GM12878 (cell line): ENCODE results near the gene UROD. TPM values are rescaled to one million over a fixed set of nuclear protein-coding genes. Genes with fewer than 3 reads are reported as not detected.

Experiments used
- ATAC-seq: fragments of 200-7000 bp; cut with Tn5 transposase; 3 replicates; pipeline ENCODE4 v1.9.1; 2020; ENCODE audit warnings: mild to moderate bottlenecking, moderate library complexity
- BruUV-seq: library from RNA; stranded (reverse); fragments of 400-500 nt; replicated peaks from 2 replicates; lab custom pipeline; 2021; lab: Mats Ljungman, UMichigan
- CTCF ChIA-PET: fragments of 300-600 bp; sonication (Branson Sonifier 250); formaldehyde crosslinking; extraction: SDS; loops from one replicate; lab custom pipeline; 2021; ENCODE audit warnings: inconsistent platforms; lab: Yijun Ruan, JAX
- POLR2A ChIA-PET: fragments of 350-600 bp; formaldehyde crosslinking; extraction: SDS; loops from one replicate; lab custom pipeline; 2021; ENCODE audit warnings: inconsistent platforms; lab: Charles Lee
- RAD21 ChIA-PET: fragments of 300-600 bp; sonication (Branson Sonifier 250); formaldehyde crosslinking; loops from one replicate; lab custom pipeline; 2023; ENCODE audit warnings: antibody characterized with exemption; ENCODE audit not compliant: unreplicated experiment; lab: Charles Lee
- SMC1A ChIA-PET: fragments of 300-600 bp; sonication (Branson Sonifier 250); formaldehyde crosslinking; loops from one replicate; lab custom pipeline; 2023; ENCODE audit not compliant: unreplicated experiment, uncharacterized antibody; lab: Charles Lee
- DNase-seq: peaks from one replicate; pipeline ENCODE4 v3.0.0-alpha.2; 2011; ENCODE audit warnings: low read depth, low spot score
- FAIRE-seq: peaks from 3 replicates; lab custom pipeline; 2011; peaks lifted over from hg19 to GRCh38; lab: Jason Lieb, UNC
- H2AFZ ChIP-seq: 2 replicates; pipeline ENCODE4 v1.6.0; 2011; ENCODE audit warnings: low read depth, low read length, control low read depth; ENCODE audit not compliant: control insufficient read depth
- H3K27ac ChIP-seq: 2 replicates; pipeline ENCODE4 v1.5.1; 2011; ENCODE audit warnings: control low read depth; ENCODE audit not compliant: control insufficient read depth, insufficient read depth
- H3K27me3 ChIP-seq, 2 experiments: replicated peaks in 1 of 2; 2 replicates each; pipeline versions ENCODE4 v1.6.0 to v1.6.1; 2011; ENCODE audit warnings: low read length in 1 of 2; ENCODE audit not compliant: control insufficient read depth in 2 of 2, insufficient read depth in 2 of 2
- H3K36me3 ChIP-seq, 2 experiments: 2 replicates each; pipeline ENCODE4 v1.5.1; 2011; ENCODE audit warnings: low read length in 1 of 2; ENCODE audit not compliant: control insufficient read depth in 2 of 2, insufficient read depth in 2 of 2
- H3K4me1 ChIP-seq: 2 replicates; pipeline ENCODE4 v1.6.1; 2011; ENCODE audit warnings: mild to moderate bottlenecking, low read length, moderate library complexity, mixed read lengths; ENCODE audit not compliant: control insufficient read depth, insufficient read depth
- H3K4me2 ChIP-seq: 2 replicates; pipeline ENCODE4 v1.6.0; 2011; ENCODE audit warnings: control low read depth; ENCODE audit not compliant: control insufficient read depth, insufficient read depth
- H3K4me3 ChIP-seq: fragments of 200-600 bp; sonication (generic); 2 replicates; pipeline ENCODE4 v1.5.1; 2016
- H3K79me2 ChIP-seq: 2 replicates; pipeline ENCODE4 v1.6.0; 2011; ENCODE audit warnings: low read length; ENCODE audit not compliant: control insufficient read depth, insufficient read depth
- H3K9ac ChIP-seq: 2 replicates; pipeline ENCODE4 v1.8.0; 2011; ENCODE audit warnings: low read length, control low read depth, mixed read lengths; ENCODE audit not compliant: control insufficient read depth, insufficient read depth
- H3K9me3 ChIP-seq: replicated peaks from 3 replicates; pipeline ENCODE4 v1.5.1; 2011; ENCODE audit warnings: mild to moderate bottlenecking, low read length; ENCODE audit not compliant: control insufficient read depth, insufficient read depth
- H4K20me1 ChIP-seq: 2 replicates; pipeline ENCODE4 v1.6.0; 2011; ENCODE audit not compliant: control insufficient read depth, insufficient read depth
- ATF7 ChIP-seq: fragments of 450-650 bp; IDR thresholded peaks from 2 replicates; pipeline ENCODE4 v1.6.1; 2016; ENCODE audit warnings: low read depth, mild to moderate bottlenecking
- BCL11A ChIP-seq: IDR thresholded peaks from 2 replicates; pipeline ENCODE4 v1.6.1; 2011; ENCODE audit warnings: low read depth, low read length
- CEBPB ChIP-seq, 2 experiments: fragments of 150-350 bp in 1 of 2; IDR thresholded peaks; 2 replicates each; pipeline ENCODE4 v1.6.1; 2012 to 2014; ENCODE audit warnings: low read depth in 2 of 2, low read length in 2 of 2, borderline replicate concordance in 1 of 2, inconsistent platforms in 1 of 2
- EP300 ChIP-seq, 2 experiments: fragments of 150-350 bp in 1 of 2; IDR thresholded peaks; 2 replicates each; pipeline ENCODE4 v1.6.1; 2011 to 2012; ENCODE audit warnings: low read depth in 2 of 2, low read length in 2 of 2, borderline replicate concordance in 1 of 2, improper control_type of control experiment in 1 of 2, inconsistent platforms in 1 of 2; ENCODE audit not compliant: control insufficient read depth in 1 of 2
- HDAC6 ChIP-seq: fragments of 200-600 bp; sonication (generic); IDR thresholded peaks from one replicate; pipeline ENCODE4 v1.8.0; 2017; ENCODE audit warnings: antibody characterized with exemption; ENCODE audit not compliant: unreplicated experiment
- MTA3 ChIP-seq: IDR thresholded peaks from 2 replicates; pipeline ENCODE4 v1.6.1; 2012; ENCODE audit warnings: low read length, inconsistent platforms, borderline replicate concordance
- POLR2AphosphoS2 ChIP-seq: IDR thresholded peaks from 2 replicates; pipeline ENCODE4 v1.6.1; 2011; ENCODE audit warnings: low read depth, mild to moderate bottlenecking, low read length, improper control_type of control experiment, moderate library complexity
- SRF ChIP-seq, 2 experiments: IDR thresholded peaks; 2 replicates each; pipeline ENCODE4 v1.6.1; 2011; ENCODE audit warnings: low read depth in 2 of 2, low read length in 2 of 2, mild to moderate bottlenecking in 1 of 2, moderate library complexity in 1 of 2
- ZNF217 ChIP-seq: fragments of 450-650 bp; IDR thresholded peaks from 2 replicates; pipeline ENCODE4 v1.6.1; 2017; ENCODE audit warnings: antibody characterized with exemption, mild to moderate bottlenecking
- ZNF274 ChIP-seq: IDR thresholded peaks from one replicate; pipeline ENCODE4 v1.8.0; 2011; ENCODE audit not compliant: insufficient read length, insufficient read depth
- WGBS: methylation state at CpG from one replicate; pipeline ENCODE4 v1.1.6; 2016; ENCODE audit warnings: low lambda C conversion rate; ENCODE audit not compliant: insufficient replicate concordance, insufficient coverage; ENCODE audit errors: missing lambda C conversion rate; 5-methylcytosine and 5-hydroxymethylcytosine counted together
- in situ Hi-C: fragments of 300-500 bp; cut with MboI; formaldehyde crosslinking; loops from 9 replicates; pipeline ENCODE4 v1.14.3; 2018; ENCODE audit warnings: mixed read lengths
- intact Hi-C: fragments of 100-400 bp; cut with micrococcal nuclease; formaldehyde crosslinking; loops from one replicate; pipeline ENCODE4 v1.14.2; 2022; ENCODE audit not compliant: unreplicated experiment
- polyA plus RNA-seq, 11 experiments: library from polyadenylated mRNA; depleted of rRNA in 4 of 11; unstranded in 6 of 11; stranded (reverse) in 5 of 11; fragments of >200 nt; fragmentation: Nextera tagmentation in 4 of 11; fragmentation: Illumina TruSeq in 1 of 11; extraction: Ambion mirVana in 4 of 11; extraction: Trizol in 1 of 11; gene quantifications; 1 replicate in 1 of 11; 2 replicates in 10 of 11; pipeline versions ENCODE4 v1.2.1 to v1.2.3, GENCODE V29; 2011 to 2016; ENCODE audit warnings: inconsistent platforms in 2 of 11, missing spikeins in 2 of 11, low read depth in 1 of 11
- total RNA-seq, 4 experiments: library from RNA; depleted of rRNA in 3 of 4; stranded (reverse); fragments of >200 nt in 3 of 4; fragmentation: Illumina TruSeq in 1 of 4; extraction: Trizol in 1 of 4; gene quantifications; 2 replicates each; pipeline versions ENCODE4 v1.2.1 to v1.2.3, GENCODE V29; 2013 to 2021
- TF ChIP-seq, protein P1 (sequence below): fragments of 450-650 bp; IDR thresholded peaks from 2 replicates; pipeline ENCODE4 v1.6.1; 2016; ENCODE audit warnings: mild to moderate bottlenecking, moderate library complexity, borderline replicate concordance
- TF ChIP-seq, protein P2 (sequence below): IDR thresholded peaks from 2 replicates; pipeline ENCODE4 v1.6.1; 2011; ENCODE audit warnings: borderline replicate concordance, low read depth, mild to moderate bottlenecking, moderate library complexity, mixed read lengths, low read length; ENCODE audit not compliant: insufficient read depth; ENCODE audit errors: extremely low read length
- TF ChIP-seq, protein P3 (sequence below): fragments of 450-650 bp; IDR thresholded peaks from 2 replicates; pipeline ENCODE4 v1.6.1; 2016; ENCODE audit warnings: mild to moderate bottlenecking
- TF ChIP-seq, protein P4 (sequence below): fragments of 450-650 bp; IDR thresholded peaks from 2 replicates; pipeline ENCODE4 v1.6.1; 2017; ENCODE audit warnings: mild to moderate bottlenecking

The UROD gene
- total and polyA plus RNA-seq, 10 of the 15 experiments (the other 5 are each of a cell fraction or from before 2014, with no cell fraction given), result 65.8 to 330 (median 102) TPM

DNA sequence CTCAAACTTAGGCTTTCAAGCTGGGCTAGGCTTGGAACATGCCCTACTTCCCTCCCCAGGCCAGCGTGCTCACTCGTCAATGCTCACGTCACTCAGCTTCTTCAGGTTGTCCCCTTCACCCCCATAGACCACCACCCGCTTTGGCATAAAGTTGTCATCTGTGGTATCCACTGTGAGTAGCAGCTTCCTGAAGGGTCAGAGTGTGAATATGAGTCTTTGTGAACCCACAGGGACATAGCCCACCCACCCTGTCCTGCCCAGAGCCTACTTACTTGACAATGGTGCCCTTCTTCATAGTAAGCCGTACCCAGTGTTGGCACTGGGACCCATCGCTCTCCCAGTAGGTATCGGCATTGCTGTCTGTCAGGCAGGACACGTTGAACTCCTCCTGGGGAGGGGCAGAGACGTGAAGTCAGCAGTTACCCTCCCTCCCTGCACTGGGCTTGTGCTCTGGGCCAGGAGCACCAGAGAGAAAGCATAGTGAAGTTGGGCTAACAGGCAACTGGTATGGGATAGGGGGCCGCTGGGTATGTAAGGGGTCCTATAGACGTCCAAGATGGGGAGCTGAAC lies 2.7 kb upstream of the UROD start:
- H3K27ac ChIP-seq, result no peak overlapping the region
- peaks cover 17% of the 10 kb centered on the region for H3K4me1 ChIP-seq
- in situ Hi-C loops (no loop called here), intact Hi-C loops (no loop called here)
- SMC1A ChIA-PET, result interaction anchor here (0.9 to 12.5 kb wide), 4 partner anchors 19 to 483 kb away, joined by 3 to 284 read pairs (median 48); partner anchors contain the start of gene TESK2
- CTCF ChIA-PET, result interaction anchor here (1.0 kb wide), 1 partner anchor 223 kb away, joined by 3 read pairs; no protein-coding TSS in a partner anchor
- no peak overlapping the region for H3K4me3 ChIP-seq
- H3K9ac ChIP-seq, result no peak overlapping the region; the same call in 1 of the 2 replicates
- H2AFZ ChIP-seq, result no peak overlapping the region
- H3K9me3 ChIP-seq, result no peaks in the 10 kb centered on the region
- peaks cover 3 to 19% of the 10 kb centered on the region in 2 experiments for H3K36me3 ChIP-seq
- H4K20me1 ChIP-seq, result no peaks in the 10 kb centered on the region
- ATAC-seq (no peak), DNase-seq (no peak), FAIRE-seq (peak; percentile 23)
- no peaks in the 10 kb centered on the region for H3K27me3 ChIP-seq
- BruUV-seq, result no TSS peak
- H3K79me2 ChIP-seq, result peaks cover 16% of the 10 kb centered on the region
- H3K4me2 ChIP-seq, result peak overlapping the region; percentile 93
- RAD21 ChIA-PET, result interaction anchor here (3.4 to 12.5 kb wide), 3 partner anchors 173 to 291 kb away, joined by 17 to 313 read pairs (median 19); partner anchors contain the start of gene BTBD19
- 89% methylated on average over 11 of the region's 11 CpGs for WGBS
- POLR2A ChIA-PET, result interaction anchor here (3.2 kb wide), 1 partner anchor 294 kb away, joined by 26 read pairs; no protein-coding TSS in a partner anchor
- TF ChIP-seq HDAC6 (no peak), ATF7 (no peak), ZNF217 (no peak), BCL11A (no peak), CEBPB (IDR thresholded peaks at IDR 0.05; ENCODE audit: borderline replicate concordance in 1 of 2, low read depth in 2 of 2, low read length in 2 of 2) (no peak), EP300 (IDR thresholded peaks at IDR 0.05; ENCODE audit: borderline replicate concordance in 1 of 2, control insufficient read depth in 1 of 2, low read depth in 2 of 2, low read length in 2 of 2) (no peak), ZNF274 (no peak), MTA3 (no peak), SRF (IDR thresholded peaks at IDR 0.05; ENCODE audit: low read depth in 2 of 2, low read length in 2 of 2) (no peak), POLR2AphosphoS2 (no peak)
- TF ChIP-seq, protein P1, sequence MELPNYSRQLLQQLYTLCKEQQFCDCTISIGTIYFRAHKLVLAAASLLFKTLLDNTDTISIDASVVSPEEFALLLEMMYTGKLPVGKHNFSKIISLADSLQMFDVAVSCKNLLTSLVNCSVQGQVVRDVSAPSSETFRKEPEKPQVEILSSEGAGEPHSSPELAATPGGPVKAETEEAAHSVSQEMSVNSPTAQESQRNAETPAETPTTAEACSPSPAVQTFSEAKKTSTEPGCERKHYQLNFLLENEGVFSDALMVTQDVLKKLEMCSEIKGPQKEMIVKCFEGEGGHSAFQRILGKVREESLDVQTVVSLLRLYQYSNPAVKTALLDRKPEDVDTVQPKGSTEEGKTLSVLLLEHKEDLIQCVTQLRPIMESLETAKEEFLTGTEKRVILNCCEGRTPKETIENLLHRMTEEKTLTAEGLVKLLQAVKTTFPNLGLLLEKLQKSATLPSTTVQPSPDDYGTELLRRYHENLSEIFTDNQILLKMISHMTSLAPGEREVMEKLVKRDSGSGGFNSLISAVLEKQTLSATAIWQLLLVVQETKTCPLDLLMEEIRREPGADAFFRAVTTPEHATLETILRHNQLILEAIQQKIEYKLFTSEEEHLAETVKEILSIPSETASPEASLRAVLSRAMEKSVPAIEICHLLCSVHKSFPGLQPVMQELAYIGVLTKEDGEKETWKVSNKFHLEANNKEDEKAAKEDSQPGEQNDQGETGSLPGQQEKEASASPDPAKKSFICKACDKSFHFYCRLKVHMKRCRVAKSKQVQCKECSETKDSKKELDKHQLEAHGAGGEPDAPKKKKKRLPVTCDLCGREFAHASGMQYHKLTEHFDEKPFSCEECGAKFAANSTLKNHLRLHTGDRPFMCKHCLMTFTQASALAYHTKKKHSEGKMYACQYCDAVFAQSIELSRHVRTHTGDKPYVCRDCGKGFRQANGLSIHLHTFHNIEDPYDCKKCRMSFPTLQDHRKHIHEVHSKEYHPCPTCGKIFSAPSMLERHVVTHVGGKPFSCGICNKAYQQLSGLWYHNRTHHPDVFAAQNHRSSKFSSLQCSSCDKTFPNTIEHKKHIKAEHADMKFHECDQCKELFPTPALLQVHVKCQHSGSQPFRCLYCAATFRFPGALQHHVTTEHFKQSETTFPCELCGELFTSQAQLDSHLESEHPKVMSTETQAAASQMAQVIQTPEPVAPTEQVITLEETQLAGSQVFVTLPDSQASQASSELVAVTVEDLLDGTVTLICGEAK, result no peak
- TF ChIP-seq, protein P2, sequence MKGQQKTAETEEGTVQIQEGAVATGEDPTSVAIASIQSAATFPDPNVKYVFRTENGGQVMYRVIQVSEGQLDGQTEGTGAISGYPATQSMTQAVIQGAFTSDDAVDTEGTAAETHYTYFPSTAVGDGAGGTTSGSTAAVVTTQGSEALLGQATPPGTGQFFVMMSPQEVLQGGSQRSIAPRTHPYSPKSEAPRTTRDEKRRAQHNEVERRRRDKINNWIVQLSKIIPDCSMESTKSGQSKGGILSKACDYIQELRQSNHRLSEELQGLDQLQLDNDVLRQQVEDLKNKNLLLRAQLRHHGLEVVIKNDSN, result no peak
- TF ChIP-seq, protein P3, sequence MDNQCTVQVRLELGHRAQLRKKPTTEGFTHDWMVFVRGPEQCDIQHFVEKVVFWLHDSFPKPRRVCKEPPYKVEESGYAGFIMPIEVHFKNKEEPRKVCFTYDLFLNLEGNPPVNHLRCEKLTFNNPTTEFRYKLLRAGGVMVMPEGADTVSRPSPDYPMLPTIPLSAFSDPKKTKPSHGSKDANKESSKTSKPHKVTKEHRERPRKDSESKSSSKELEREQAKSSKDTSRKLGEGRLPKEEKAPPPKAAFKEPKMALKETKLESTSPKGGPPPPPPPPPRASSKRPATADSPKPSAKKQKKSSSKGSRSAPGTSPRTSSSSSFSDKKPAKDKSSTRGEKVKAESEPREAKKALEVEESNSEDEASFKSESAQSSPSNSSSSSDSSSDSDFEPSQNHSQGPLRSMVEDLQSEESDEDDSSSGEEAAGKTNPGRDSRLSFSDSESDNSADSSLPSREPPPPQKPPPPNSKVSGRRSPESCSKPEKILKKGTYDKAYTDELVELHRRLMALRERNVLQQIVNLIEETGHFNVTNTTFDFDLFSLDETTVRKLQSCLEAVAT, result no peak
- TF ChIP-seq, protein P4, sequence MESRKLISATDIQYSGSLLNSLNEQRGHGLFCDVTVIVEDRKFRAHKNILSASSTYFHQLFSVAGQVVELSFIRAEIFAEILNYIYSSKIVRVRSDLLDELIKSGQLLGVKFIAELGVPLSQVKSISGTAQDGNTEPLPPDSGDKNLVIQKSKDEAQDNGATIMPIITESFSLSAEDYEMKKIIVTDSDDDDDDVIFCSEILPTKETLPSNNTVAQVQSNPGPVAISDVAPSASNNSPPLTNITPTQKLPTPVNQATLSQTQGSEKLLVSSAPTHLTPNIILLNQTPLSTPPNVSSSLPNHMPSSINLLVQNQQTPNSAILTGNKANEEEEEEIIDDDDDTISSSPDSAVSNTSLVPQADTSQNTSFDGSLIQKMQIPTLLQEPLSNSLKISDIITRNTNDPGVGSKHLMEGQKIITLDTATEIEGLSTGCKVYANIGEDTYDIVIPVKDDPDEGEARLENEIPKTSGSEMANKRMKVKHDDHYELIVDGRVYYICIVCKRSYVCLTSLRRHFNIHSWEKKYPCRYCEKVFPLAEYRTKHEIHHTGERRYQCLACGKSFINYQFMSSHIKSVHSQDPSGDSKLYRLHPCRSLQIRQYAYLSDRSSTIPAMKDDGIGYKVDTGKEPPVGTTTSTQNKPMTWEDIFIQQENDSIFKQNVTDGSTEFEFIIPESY, result no peak
